ENCODE data around the gene CHID1.

The CHID1 gene

DNA sequence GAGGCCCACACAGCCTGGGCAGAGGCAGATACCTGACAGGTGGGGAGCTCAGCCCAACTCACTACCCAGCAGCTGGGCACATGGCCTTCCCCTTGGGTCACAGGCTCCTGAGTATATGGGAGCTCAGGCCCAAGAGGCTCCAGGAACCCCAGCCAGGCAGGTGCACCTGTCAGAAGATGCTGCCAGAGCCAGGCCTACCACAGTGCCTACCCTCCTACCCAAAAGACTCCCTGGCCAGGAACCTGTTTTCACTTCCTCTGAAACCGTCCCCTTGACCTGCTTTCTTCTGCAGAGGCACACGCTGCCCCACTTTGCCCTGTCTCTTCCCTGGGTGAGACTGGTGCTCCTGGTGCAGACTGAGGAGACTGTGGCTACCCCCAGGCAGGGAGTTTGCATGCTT, 2.9 kb downstream of the CHID1 start:
- no peak for DNase-seq

- DNase-seq, result no peak
Measured at GRCh38 chr11:905952-906351, 4.7 kb downstream of the CHID1 start.

DNA sequence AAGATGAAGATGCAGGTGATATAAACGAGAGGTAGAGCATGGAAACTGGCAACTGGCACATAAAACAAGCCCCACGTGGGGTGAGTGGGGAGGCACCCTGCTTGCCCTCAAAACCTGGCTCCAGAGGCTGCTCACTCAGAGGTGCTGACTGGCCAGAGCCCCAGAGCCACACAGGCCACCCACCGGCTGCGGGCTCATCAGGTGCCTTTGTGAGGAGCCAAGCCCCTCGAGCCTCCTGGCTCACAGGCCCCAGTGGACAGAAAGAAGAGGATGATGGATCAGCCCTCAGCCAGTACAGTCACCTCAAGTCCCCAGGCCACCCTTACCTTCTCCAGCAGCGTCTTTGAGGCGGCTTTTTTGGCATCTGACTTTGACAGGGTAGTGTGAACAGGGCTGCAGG, 6.2 kb downstream of the CHID1 start:
- no peak for DNase-seq

DNA sequence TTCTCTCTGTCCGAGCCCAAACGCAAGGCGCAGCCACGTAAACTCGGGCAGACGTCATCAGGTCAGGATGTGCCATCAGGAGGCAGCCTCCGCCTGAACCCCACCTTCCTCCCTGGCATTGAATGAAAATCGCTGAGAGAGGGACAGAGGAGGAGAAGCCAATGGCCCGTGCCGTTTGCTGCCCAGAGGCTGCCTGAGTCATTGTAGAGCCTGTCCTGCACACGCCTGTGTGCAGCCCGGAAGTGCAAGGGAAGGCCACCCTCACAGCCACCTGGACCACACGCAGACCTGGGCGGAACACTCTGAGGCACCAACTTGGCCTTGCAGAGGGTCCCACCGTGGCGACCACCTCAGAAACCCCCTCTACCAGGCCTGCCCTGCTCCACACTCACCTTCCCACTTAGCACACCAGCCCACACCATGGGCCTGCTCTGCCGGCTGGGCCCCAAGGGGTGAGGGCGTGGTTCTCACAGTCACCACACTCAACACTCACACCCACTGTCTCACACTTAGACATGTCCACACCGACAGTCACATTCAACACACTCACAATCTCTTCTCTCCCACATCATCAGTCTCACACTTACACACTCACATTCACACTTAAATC, 9.1 kb downstream of the CHID1 start:
- DNase-seq, result no peak

DNA sequence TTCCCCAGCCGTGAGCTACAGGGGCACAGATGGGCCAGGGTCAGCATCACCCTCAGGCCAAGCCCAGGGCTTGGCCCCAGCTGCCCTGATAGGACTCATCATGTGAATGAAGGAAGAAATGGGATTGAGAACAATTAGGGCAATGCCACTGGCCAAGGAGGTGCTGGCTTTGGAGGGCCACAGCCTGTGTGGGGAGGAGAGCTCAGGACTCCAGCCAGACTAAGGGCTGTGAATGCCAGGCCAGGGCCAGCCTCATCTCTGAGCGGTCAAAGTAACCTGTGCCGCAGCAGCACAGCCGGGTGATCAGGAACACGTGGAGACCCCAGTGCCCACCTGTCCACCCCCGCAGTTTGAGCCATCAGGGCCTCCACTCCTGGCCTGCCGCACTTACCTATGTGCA, 10.1 kb downstream of the CHID1 start:
- DNase-seq, result no peak

- DNase-seq, result no peak
Measured at GRCh38 chr11:899724-900123, 10.9 kb downstream of the CHID1 start.

- DNase-seq, result no peak
Measured at GRCh38 chr11:898540-899190, 11.9 kb downstream of the CHID1 start.

- DNase-seq, result no peak
Measured at GRCh38 chr11:898143-898511, 12.5 kb downstream of the CHID1 start.

DNA sequence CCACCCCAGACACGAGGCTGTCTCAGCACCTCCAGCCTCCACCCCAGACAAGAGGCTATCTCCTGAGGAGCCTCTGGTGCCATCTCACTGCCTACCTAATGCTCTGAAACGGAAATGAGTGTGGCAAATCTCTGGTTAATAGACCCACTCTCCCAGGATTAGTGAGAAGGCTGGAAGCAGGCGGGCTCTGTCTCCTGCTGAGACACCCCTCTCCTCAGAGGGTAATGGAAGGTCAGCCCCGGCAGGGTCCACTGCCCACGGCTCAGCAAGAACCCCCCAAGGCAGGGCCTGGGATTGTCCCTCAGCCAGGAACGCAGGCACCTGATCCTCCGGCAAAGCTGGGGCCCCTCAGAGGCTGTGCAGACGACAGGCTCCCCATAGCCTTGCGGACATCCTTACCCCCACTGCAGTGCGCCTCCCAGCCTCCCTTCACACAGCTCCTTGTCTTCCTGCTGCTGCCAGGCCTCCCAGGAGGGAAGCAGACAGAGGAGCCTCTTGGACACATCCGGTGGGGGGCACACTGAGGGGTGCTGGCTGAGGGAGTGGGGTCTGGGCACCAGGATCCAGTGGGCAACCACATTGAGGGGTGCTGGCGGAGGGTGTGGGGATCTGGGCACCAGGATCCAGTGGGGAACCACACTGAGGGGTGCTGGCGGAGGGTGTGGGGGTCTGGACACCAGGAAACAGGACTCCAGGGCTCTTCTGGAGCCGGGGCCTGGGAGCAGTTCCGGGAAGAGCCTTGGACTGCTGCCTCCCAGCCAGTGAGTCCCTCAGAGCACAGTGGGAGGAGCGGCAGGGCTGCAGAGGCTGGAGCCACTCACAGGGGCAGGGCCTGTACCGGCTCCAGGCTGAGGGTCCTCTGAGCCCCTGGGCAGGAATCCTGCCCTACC, 13.1 kb downstream of the CHID1 start:
- DNase-seq, result no peak

GRCh38 chr11:895331-896110, 15.1 kb downstream of the CHID1 start:
- no peak for DNase-seq

DNA sequence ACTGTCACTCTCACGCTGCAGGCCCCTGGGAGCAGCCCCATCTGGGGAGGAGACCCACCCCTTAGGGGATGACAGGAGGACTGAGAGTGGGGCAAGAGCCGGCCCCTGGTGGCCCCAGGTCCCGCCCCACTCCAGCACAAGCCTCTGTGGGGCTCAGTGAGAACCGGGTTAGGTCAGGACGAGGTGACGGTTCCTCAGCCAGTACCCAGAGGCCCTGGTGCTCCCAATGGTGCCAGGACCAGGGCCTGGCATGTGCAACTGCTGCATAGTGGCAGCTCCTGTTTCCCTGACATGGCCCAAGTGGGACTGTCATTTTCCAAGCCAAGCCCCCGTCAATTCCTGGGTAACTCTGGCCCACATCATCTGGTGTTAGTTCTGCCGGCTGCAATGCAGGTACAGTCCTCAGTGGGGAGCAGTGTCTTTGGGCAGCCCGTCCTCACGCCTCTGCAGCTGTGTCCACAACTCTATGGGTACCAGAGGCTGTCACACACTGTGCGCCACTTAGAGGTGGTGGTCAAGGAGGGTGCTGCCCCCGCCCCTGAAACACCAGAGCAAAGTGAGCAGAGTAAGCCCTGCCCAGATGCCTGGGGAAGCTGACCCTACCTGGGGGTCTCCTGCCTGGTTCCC, 15.9 kb downstream of the CHID1 start:
- DNase-seq, result no peak

DNA sequence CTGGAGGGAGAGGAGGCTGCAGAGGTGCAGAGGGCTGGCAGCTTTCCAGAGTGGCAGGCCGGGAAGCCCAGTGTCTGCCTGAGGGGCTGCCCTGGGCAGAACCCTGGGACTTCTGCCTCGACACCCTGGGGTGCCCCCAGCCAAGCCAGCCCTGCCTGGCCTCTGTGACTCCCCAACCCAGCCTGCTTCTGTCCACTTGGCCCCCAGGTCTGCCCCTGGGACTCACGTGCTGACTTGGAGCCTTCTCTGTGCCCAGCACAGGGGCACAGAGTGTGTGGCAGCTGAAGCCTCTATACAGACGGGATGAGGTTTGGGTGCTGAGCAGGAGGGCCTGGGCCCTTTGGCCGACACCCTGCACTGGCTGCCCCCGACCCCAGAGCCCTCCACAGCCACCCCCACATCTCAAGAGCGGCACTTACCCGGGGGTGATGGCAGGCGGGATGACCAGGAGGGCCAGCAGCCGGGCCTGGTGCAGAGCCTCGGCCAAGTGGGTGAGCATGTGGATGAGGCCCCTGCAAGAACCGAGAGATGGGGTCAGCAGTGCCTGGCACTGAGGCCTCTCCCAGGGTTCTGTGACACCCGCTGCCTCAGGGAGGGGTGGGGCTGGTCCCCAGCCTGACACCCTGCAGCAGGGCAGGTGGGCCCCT, 17.5 kb downstream of the CHID1 start:
- DNase-seq, result no peak

DNA sequence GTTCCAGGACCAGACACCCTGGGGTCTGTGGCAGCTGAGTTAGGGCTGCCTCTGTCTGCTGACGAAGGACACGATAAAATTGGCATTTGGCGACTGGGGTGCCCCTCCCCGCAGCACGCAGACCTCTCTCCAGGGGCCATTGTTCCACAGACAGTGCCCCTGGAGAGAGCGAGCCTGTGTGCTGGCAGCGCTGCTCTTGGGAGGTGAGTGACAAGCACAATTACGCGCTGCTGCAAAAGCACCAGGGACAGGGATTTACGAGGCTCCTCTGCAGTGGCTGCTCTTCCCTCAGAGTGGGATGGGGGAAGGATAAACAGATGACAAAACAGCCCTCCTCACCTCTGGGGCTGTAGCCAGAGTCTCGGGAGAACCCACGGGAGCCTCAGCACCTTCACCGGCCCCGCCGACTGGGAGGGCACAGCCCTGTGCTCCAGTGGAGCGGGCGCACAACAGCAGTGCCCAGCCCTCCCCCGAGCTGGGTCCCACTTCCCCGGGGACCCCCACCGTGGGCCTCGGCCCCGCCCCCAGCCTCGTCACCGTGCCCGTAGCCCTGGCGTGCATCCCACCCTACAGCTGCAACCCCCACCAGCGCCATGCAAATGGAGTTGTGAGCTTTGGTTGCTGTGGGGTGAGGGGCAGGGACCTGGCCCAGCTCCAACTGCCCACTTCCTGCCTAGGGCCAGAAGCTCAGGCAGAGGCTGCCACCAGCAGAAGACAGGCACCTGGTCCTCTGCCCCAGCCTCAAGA, 19.6 kb downstream of the CHID1 start:
- DNase-seq, result no peak

DNA sequence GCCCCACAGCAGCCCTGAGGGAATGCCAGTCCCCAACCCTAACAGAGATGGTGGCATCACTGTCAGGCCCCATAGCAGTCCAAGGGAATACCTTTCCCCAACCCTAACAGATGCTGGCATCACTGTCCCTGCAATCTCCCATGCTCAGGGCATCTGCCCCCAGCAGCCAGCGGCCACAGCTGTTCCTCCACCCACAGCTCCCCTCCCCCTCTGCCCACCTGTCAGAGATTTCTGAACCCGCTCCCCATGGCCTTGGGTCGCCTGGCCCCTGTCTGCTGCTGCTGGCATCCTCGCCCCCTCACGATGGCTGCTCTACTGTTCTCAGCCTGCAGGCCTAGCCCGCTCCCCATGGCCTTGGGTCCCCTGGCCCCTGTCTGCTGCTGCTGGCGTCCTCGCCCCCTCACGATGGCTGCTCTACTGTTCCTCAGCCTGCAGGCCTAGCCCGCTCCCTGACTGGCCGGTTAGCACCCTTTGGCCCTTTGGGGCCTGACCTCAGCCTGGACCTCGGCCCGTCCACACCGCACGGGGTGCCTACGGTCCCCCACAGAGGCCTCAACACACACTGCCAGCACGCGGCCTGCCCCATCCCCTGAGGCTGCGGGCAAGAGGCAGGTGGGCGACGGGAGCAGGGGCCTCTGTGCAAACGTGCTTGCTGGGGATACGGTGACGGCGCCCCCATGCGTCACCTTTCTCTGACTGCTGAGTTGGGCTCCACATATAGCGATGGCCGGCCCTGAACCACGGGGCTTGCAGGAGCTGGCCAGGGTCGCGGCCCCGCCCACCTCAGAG, 20.7 kb downstream of the CHID1 start:
- no peak for DNase-seq

DNA sequence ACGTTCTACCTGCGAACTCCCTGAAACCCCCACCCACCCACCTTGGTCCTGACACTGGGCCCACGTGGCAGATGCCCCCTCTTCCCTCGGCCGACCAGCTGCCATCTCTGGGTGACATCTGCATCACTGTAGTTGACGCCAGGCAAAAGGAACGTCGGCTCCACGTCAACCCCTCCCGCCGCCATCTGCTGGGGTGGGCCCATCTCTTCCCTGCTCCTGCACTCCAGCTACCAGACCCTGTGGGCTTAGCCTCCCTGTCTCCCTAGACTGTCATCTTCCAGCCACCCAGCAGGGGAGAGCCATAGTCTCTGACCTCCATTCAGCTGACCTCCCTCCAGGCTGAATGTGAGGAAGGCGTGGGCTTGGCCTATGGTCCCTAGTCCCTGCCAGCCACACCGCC, 21.4 kb downstream of the CHID1 start:
- no peak for DNase-seq

GRCh38 chr11:888310-889212, 22.0 kb downstream of the CHID1 start:
- no peak for DNase-seq

DNA sequence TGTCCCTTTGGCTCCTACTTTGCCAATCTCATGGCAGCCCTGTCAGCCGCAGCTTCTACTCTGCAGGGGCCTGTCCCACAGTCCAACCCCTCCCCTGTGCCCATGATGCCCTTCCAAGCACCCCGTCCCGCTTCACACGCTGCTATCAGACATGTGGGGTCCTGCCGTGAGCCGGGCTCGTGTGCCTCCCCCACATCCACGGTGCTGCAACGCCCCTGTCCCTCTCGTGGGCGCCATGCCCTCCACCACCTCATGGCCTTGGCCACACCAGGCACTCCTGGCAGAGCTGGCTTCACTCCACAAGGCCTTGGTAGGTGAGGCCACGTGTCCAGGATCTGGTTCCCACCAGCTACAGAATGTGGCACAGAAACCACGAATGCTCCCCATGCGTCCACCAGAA, 23.0 kb downstream of the CHID1 start:
- DNase-seq, result no peak

DNA sequence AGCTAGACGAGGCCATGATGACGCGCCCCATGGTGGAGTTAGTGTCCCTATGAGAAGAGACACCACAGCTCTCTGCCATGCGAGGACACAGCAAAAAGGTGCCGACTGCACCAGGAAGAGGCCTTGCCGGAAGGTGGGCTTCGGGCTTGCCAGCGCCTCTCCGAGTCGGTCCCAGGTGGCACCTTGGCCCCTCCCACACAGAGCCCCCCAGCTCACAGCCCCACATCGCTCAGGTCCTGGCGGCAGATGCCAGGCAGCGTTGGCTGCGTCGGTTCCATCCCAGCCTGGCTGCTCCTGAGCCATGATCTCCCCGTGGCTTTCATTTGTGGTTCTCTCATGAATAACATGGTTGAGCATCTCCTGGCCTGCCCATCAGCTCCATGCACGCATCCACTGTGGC, 24.0 kb downstream of the CHID1 start:
- DNase-seq, result no peak

- no peak for DNase-seq
Measured at GRCh38 chr11:884578-885070, 26.0 kb downstream of the CHID1 start.

Data from kidney glomerular epithelial cell (primary cell).